GM12891 (cell line): Measurements from ENCODE around the gene TBC1D22A.
A peak's percentile ranks its signal among the peaks of the same experiment; 100 is the strongest.

Experiments used
- DNase-seq: peaks from one replicate; pipeline ENCODE4 v3.0.0; 2011; ENCODE audit warnings: low spot score; ENCODE audit not compliant: insufficient read length
- FAIRE-seq: peaks from 2 replicates; lab custom pipeline; 2011; peaks lifted over from hg19 to GRCh38; lab: Jason Lieb, UNC
- PAX5 ChIP-seq: IDR thresholded peaks from 2 replicates; pipeline ENCODE4 v1.6.1; 2011; ENCODE audit warnings: low read length, moderate library complexity, mild to moderate bottlenecking; ENCODE audit not compliant: insufficient read depth, severe bottlenecking
- POLR2A ChIP-seq: IDR thresholded peaks from 2 replicates; pipeline ENCODE4 v1.6.1; 2011; ENCODE audit warnings: low read depth, low read length, control low read depth
- POLR2AphosphoS5 ChIP-seq: IDR thresholded peaks from 2 replicates; pipeline ENCODE4 v1.6.1; 2011; ENCODE audit warnings: low read depth, low read length, control low read depth
- POU2F2 ChIP-seq: IDR thresholded peaks from 2 replicates; pipeline ENCODE4 v1.6.1; 2011; ENCODE audit warnings: low read depth, mild to moderate bottlenecking, control low read depth, low read length, moderate library complexity
- SPI1 ChIP-seq: IDR thresholded peaks from 2 replicates; pipeline ENCODE4 v1.6.1; 2011; ENCODE audit warnings: low read depth, low read length, control low read depth
- TAF1 ChIP-seq: IDR thresholded peaks from 2 replicates; pipeline ENCODE4 v1.6.1; 2011; ENCODE audit warnings: low read depth, low read length, control low read depth

Gene TBC1D22A

DNA sequence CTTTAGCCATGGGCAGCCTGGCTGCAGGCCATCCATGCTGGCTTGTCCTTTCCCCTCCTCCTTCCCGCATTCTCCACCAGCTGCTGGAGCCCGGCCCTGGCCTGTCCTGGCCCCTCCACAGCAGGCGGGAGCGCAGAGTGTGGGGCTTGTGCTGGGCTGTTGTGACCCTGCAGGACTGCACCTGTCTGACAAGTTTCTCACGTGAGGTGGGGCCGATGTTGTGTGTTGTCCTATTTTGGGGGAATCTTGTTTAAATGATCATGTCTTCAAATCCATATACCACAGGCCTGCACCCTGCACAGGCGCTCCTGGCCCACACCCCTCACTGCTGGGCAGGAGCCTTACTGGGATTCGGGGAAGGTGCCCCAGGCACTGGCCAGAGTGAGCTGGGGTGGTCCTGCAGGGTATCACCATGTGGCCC lies 30.4 kb downstream of the TBC1D22A start:
- DNase-seq: no peak
- no peak for FAIRE-seq
- TF ChIP-seq TAF1 (no peak), POU2F2 (no peak), SPI1 (no peak), POLR2A (no peak), PAX5 (no peak), POLR2AphosphoS5 (no peak)

GRCh38 chr22:46793497-46793896 lies 31.0 kb downstream of the TBC1D22A start:
- FAIRE-seq: no peak
- TF ChIP-seq SPI1 (no peak), PAX5 (no peak)
- DNase-seq: no peak

DNA sequence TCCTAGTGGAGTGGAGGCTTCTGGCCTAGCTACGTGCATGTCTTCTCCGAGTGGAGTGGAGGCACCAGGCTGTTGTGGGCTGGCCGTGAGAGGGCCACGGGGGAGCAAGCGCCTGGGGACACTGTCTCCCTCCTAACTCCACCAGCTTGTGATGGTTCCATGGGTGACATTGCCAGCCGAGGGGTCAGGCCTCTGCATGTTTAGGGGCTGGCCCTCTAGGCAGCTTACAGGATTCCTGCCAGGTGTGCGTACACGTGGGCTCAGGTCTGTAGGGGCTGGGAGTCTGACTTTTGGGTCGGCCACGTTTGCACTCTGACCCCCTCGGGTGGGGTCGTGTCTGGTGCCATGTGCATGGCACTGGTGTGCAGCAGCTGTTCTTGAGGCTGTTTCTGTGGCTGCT lies 31.6 kb downstream of the TBC1D22A start:
- DNase-seq (no peak), FAIRE-seq (no peak)
- TF ChIP-seq TAF1 (no peak), PAX5 (no peak), POU2F2 (no peak), POLR2A (no peak), POLR2AphosphoS5 (no peak), SPI1 (no peak)

- FAIRE-seq (no peak), DNase-seq (no peak)
- TF ChIP-seq SPI1 (no peak), POLR2AphosphoS5 (no peak), PAX5 (no peak), TAF1 (no peak), POU2F2 (no peak), POLR2A (no peak)
Observed at GRCh38 chr22:46794491-46794890, 32.0 kb downstream of the TBC1D22A start.

DNA sequence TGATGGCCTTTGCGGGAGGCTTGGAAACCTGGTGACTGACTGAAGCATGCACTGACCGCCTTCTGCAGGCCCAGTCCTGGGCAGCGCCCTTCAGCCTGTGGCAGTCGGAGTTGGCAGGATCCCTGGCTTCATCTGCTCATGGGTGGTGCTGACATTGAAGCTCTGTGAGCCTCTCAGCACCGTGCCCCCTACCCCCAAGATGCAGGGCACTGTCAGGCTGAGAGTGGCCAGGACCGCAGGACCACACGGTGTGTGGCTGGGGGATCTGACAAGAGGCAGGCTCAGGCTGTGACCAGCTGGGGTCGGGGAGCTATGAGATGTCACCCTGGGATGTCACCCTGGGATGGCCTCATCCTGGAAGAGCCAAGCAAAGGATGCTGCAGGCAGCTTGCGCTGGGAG lies 32.7 kb downstream of the TBC1D22A start:
- no peak for FAIRE-seq
- no peak for DNase-seq
- TF ChIP-seq TAF1 (no peak), POLR2A (no peak), POLR2AphosphoS5 (no peak), PAX5 (no peak), POU2F2 (no peak), SPI1 (no peak)

DNA sequence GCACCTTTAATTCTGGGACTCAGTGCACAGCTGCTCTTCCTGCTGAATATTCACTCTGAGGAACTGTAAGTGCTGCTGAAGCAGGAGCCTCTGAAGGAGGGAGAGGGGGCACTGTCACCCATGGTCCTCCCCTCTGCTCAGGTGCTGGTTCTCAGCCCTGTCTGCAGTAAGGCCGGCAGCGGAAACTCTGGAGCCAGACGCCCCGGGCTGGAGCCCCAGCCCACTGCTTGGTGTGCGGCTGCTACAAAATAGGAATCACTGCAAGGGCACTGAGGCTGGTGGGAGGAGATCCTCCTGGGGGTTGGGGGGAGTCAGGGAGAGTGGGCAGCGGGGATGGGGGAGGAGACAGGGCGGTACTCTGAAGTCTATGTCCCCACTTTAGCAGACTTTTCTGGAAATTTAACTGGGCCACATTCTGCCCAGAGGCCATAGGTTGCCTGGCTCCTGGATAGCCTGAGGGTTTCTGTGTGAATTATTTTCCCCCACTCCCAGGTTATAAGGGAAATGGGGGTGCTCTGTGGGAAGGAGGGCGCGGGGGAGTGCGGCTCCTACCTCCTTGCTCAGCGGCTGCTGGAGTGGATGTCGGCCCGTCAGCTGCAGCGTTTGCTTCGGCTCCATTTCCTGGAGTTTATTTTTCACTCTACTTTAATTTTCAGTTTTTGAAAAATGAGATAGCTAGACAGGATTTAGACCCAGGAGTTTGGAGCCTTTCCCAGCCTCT lies 33.6 kb downstream of the TBC1D22A start:
- DNase-seq (no peak), FAIRE-seq (no peak)
- TF ChIP-seq POU2F2 (no peak), PAX5 (no peak), TAF1 (no peak)

- FAIRE-seq (no peak), DNase-seq (no peak)
- TF ChIP-seq TAF1: no peak
- TF ChIP-seq POU2F2: no peak
- TF ChIP-seq POLR2A: no peak
- TF ChIP-seq POLR2AphosphoS5: no peak
- no peak for TF ChIP-seq SPI1
- TF ChIP-seq PAX5: no peak
Observed at GRCh38 chr22:46796566-46797195, 34.2 kb downstream of the TBC1D22A start.

DNA sequence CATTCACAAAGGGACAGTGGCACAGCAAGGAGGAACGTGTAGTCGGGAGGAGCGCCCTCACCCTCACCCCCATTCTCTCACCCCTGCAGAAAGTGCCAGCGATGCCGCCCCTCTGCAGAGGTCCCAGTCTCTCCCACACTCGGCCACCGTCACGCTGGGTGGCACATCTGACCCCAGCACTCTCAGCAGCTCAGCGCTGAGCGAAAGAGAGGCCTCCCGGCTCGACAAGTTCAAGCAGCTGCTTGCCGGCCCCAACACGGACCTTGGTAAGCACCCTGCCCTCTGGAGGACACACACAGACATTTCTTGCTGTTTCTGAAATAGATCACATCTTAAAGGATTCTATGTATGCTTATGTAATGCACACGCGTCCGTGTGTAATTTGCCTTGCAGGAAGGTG lies 34.9 kb downstream of the TBC1D22A start:
- TF ChIP-seq POU2F2 (no peak), PAX5 (no peak), POLR2AphosphoS5 (no peak), SPI1 (no peak), TAF1 (no peak), POLR2A (no peak)
- no peak for DNase-seq
- FAIRE-seq: peak; percentile 79

DNA sequence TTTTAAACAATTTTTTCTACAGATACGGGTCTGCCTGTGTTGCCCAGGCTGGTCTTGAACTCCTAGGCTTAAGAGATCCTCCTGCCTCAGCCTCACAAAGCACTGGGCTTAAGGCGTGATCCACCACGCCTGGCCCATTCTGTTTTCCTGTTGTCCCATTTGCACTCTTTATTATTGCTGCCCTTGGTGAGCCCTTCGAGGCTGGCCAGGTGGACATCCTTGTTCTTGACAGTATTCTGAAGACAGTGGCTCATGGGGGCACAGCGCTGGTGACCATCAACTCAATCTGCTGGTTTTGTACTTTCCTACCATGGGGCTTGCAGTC lies 35.6 kb downstream of the TBC1D22A start:
- no peak for TF ChIP-seq POLR2AphosphoS5
- no peak for TF ChIP-seq TAF1
- no peak for TF ChIP-seq POU2F2
- no peak for TF ChIP-seq PAX5
- no peak for TF ChIP-seq SPI1
- no peak for TF ChIP-seq POLR2A
- FAIRE-seq: no peak
- DNase-seq: no peak
